SH-SY5Y (cell line): ENCODE results near the gene EMC9.

ENCODE experiments used
- GATA2 ChIP-seq: IDR thresholded peaks from 2 replicates; pipeline ENCODE4 v1.6.1; 2011; ENCODE audit warnings: mild to moderate bottlenecking, low read depth, low read length
- GATA3 ChIP-seq: IDR thresholded peaks from 2 replicates; pipeline ENCODE4 v1.6.1; 2011; ENCODE audit warnings: low read depth, mild to moderate bottlenecking, low read length, moderate library complexity

The EMC9 gene

GRCh38 chr14:24119691-24120090 lies 21.7 kb downstream of the EMC9 start:
- TF ChIP-seq GATA3: no peak
- no peak for TF ChIP-seq GATA2

- TF ChIP-seq GATA3: no peak
- no peak for TF ChIP-seq GATA2
These were observed 24.2 kb downstream of the EMC9 start for GRCh38 chr14:24117179-24117578.

- TF ChIP-seq GATA3 (no peak), GATA2 (no peak)
These were observed 25.1 kb downstream of the EMC9 start for GRCh38 chr14:24116128-24116814.

- TF ChIP-seq GATA3 (no peak), GATA2 (no peak)
These were observed 25.8 kb downstream of the EMC9 start for GRCh38 chr14:24115422-24116127.

- TF ChIP-seq GATA3 (no peak), GATA2 (no peak)
These were observed 26.6 kb downstream of the EMC9 start, which contains the start of the genes DCAF11 and NRL for GRCh38 chr14:24114532-24115421. DCAF11 (plus strand) TSS chr14:24114777; CDS start chr14:24115595, 818 bp downstream. NRL (minus strand) TSS chr14:24114949; CDS start chr14:24082848, 32,101 bp downstream.

- TF ChIP-seq GATA2 (no peak), GATA3 (no peak)
These were observed 27.4 kb downstream of the EMC9 start for GRCh38 chr14:24113801-24114531.

GRCh38 chr14:24113379-24113800 lies 28.0 kb downstream of the EMC9 start:
- TF ChIP-seq GATA2: no peak
- TF ChIP-seq GATA3: no peak

GRCh38 chr14:24110523-24110922 lies 30.9 kb downstream of the EMC9 start:
- TF ChIP-seq GATA2: no peak
- TF ChIP-seq GATA3: no peak

- TF ChIP-seq GATA3 (no peak), GATA2 (no peak)
These were observed 31.3 kb downstream of the EMC9 start for GRCh38 chr14:24110060-24110459.

- TF ChIP-seq GATA2 (no peak), GATA3 (no peak)
These were observed 33.0 kb downstream of the EMC9 start for GRCh38 chr14:24108336-24108874.

- TF ChIP-seq GATA2: no peak
- no peak for TF ChIP-seq GATA3
These were observed 34.6 kb downstream of the EMC9 start for GRCh38 chr14:24106672-24107271.

- TF ChIP-seq GATA3: no peak
- TF ChIP-seq GATA2: no peak
These were observed 37.9 kb downstream of the EMC9 start for GRCh38 chr14:24103451-24103850.

- TF ChIP-seq GATA3: no peak
- TF ChIP-seq GATA2: no peak
These were observed 38.9 kb downstream of the EMC9 start for GRCh38 chr14:24102357-24103048.
